Measurements from ENCODE around the gene KIRREL3.
A peak's percentile ranks its signal among the peaks of the same experiment; 100 is the strongest.

Gene KIRREL3

GRCh38 chr11:126997196-126997595 lies 3.4 kb downstream of the KIRREL3 start:
- DNase-seq (ENCODE audit: low read depth), result no peak

- DNase-seq (ENCODE audit: low read depth), result no peak
Observed at GRCh38 chr11:126996036-126996804, 4.3 kb downstream of the KIRREL3 start.

GRCh38 chr11:126993599-126993998 lies 7.0 kb downstream of the KIRREL3 start:
- DNase-seq (ENCODE audit: low read depth), result no peak

GRCh38 chr11:126992804-126993111 lies 7.8 kb downstream of the KIRREL3 start:
- DNase-seq (ENCODE audit: low read depth), result peak; percentile 75

GRCh38 chr11:126992065-126992803 lies 8.3 kb downstream of the KIRREL3 start:
- DNase-seq (ENCODE audit: low read depth), result peak; percentile 96

GRCh38 chr11:126991596-126991995 lies 9.0 kb downstream of the KIRREL3 start:
- DNase-seq (ENCODE audit: low read depth), result no peak

GRCh38 chr11:126990716-126991480 lies 9.7 kb downstream of the KIRREL3 start:
- DNase-seq (ENCODE audit: low read depth), result no peak

GRCh38 chr11:126989942-126990715 lies 10.4 kb downstream of the KIRREL3 start:
- DNase-seq (ENCODE audit: low read depth), result no peak

GRCh38 chr11:126988655-126989054 lies 11.9 kb downstream of the KIRREL3 start:
- no peak for DNase-seq (ENCODE audit: low read depth)

- DNase-seq (ENCODE audit: low read depth), result no peak
Observed at GRCh38 chr11:126981635-126982034, 18.9 kb downstream of the KIRREL3 start.

GRCh38 chr11:126978911-126979310 lies 21.7 kb downstream of the KIRREL3 start:
- DNase-seq (ENCODE audit: low read depth), result no peak

GRCh38 chr11:126978165-126978564 lies 22.4 kb downstream of the KIRREL3 start:
- no peak for DNase-seq (ENCODE audit: low read depth)

GRCh38 chr11:126973051-126973450 lies 27.5 kb downstream of the KIRREL3 start:
- DNase-seq (ENCODE audit: low read depth), result no peak

- no peak for DNase-seq (ENCODE audit: low read depth)
Observed at GRCh38 chr11:126971305-126971704, 29.3 kb downstream of the KIRREL3 start.

- no peak for DNase-seq (ENCODE audit: low read depth)
Observed at GRCh38 chr11:126969865-126970479, 30.6 kb downstream of the KIRREL3 start.

- DNase-seq (ENCODE audit: low read depth), result no peak
Observed at GRCh38 chr11:126968915-126969314, 31.7 kb downstream of the KIRREL3 start.

GRCh38 chr11:126965331-126965730 lies 35.2 kb downstream of the KIRREL3 start:
- no peak for DNase-seq (ENCODE audit: low read depth)

GRCh38 chr11:126963603-126964363 lies 36.8 kb downstream of the KIRREL3 start:
- DNase-seq (ENCODE audit: low read depth), result peak; percentile 15

GRCh38 chr11:126963115-126963514 lies 37.5 kb downstream of the KIRREL3 start:
- no peak for DNase-seq (ENCODE audit: low read depth)

- DNase-seq (ENCODE audit: low read depth), result no peak
Observed at GRCh38 chr11:126959700-126960099, 40.9 kb downstream of the KIRREL3 start.

- DNase-seq (ENCODE audit: low read depth), result no peak
Observed at GRCh38 chr11:126956635-126957034, 43.9 kb downstream of the KIRREL3 start.
